Activated CD4-positive, alpha-beta T cell treated with anti-CD3 and anti-CD28 coated beads, Interleukin-2, amount 50 U/mL, for 24 hours (primary cell): ENCODE results near the gene MAP3K14.
"Not testable (repeated sequence)": the region's sequence is repeated elsewhere in the genome, so short reads cannot be mapped to it uniquely, and the experiment has no call there.

Experiments
- DNase-seq, 2 donors: peaks; one replicate each; pipeline ENCODE4 v3.0.0-alpha.2; 2020; ENCODE audit warnings: low read depth in 1 of 2, low spot score in 1 of 2

The MAP3K14 gene

GRCh38 chr17:45302220-45302619 is 14.6 kb downstream of the MAP3K14 start:
- not testable (repeated sequence) for DNase-seq

- DNase-seq = no peak
Measured at GRCh38 chr17:45301674-45302073, 15.1 kb downstream of the MAP3K14 start.

- no peak for DNase-seq
Measured at GRCh38 chr17:45300060-45300751, 16.6 kb downstream of the MAP3K14 start.

GRCh38 chr17:45299361-45299760 is 17.5 kb downstream of the MAP3K14 start:
- DNase-seq = no peak

- no peak for DNase-seq
Measured at GRCh38 chr17:45298546-45299285, 18.1 kb downstream of the MAP3K14 start.

GRCh38 chr17:45296833-45297124 is 20.0 kb downstream of the MAP3K14 start:
- DNase-seq = no peak

- no peak for DNase-seq
Measured at GRCh38 chr17:45296003-45296832, 20.6 kb downstream of the MAP3K14 start.

- no peak for DNase-seq
Measured at GRCh38 chr17:45294506-45294905, 22.3 kb downstream of the MAP3K14 start.

GRCh38 chr17:45293413-45294211 is 23.2 kb downstream of the MAP3K14 start:
- no peak for DNase-seq

- DNase-seq = no peak
Measured at GRCh38 chr17:45292696-45293412, 24.0 kb downstream of the MAP3K14 start.

GRCh38 chr17:45291171-45291805 is 25.5 kb downstream of the MAP3K14 start:
- DNase-seq = no peak

- DNase-seq = no peak
Measured at GRCh38 chr17:45290269-45290765, 26.5 kb downstream of the MAP3K14 start.

GRCh38 chr17:45289301-45290268 is 27.2 kb downstream of the MAP3K14 start:
- DNase-seq = no peak

GRCh38 chr17:45288825-45289224 is 28.0 kb downstream of the MAP3K14 start:
- DNase-seq = no peak

- DNase-seq = no peak
Measured at GRCh38 chr17:45287526-45288500, 29.0 kb downstream of the MAP3K14 start.

- DNase-seq = no peak
Measured at GRCh38 chr17:45286286-45286685, 30.5 kb downstream of the MAP3K14 start.
